Body of pancreas (tissue), 4 donors: ENCODE results near the gene LARP4B. TPM values are rescaled to one million over a fixed set of nuclear protein-coding genes. Genes with fewer than 3 reads are reported as not detected.

Experiments
- ATAC-seq: fragments of 150-250 bp; one replicate; pipeline ENCODE4 v1.9.1; 2016
- DNase-seq, 4 donors: peaks; one replicate each; pipeline ENCODE4 v3.0.0-alpha.2; 2019
- H3K27ac ChIP-seq, 4 donors: fragments of 200-600 bp; sonication (generic); 1 replicate in 3 of 4; 2 replicates in 1 of 4; pipeline versions ENCODE4 v1.5.1 to v1.6.1; 2016 to 2019; ENCODE audit warnings: mild to moderate bottlenecking in 1 of 4, mixed read lengths in 1 of 4, moderate library complexity in 1 of 4
- H3K27me3 ChIP-seq, 2 donors: fragments of 200-600 bp; sonication (generic); one replicate each; pipeline ENCODE4 v1.6.0; 2016; ENCODE audit warnings: mild to moderate bottlenecking in 1 of 2
- H3K36me3 ChIP-seq, 2 donors: fragments of 200-600 bp; sonication (generic); replicated peaks in 1 of 2; 2 replicates each; pipeline ENCODE4 v1.5.1; 2016; ENCODE audit warnings: low read depth in 2 of 2; ENCODE audit not compliant: insufficient read depth in 1 of 2
- H3K4me1 ChIP-seq: fragments of 200-600 bp; sonication (generic); one replicate; pipeline ENCODE4 v1.6.0; 2016
- H3K4me3 ChIP-seq, 2 donors: fragments of 200-600 bp; sonication (generic); 1 replicate in 1 of 2; 2 replicates in 1 of 2; pipeline ENCODE4 v1.5.1; 2016 to 2019
- H3K9me3 ChIP-seq, 3 donors: fragments of 200-600 bp; sonication (generic); 1 replicate in 2 of 3; 2 replicates in 1 of 3; pipeline ENCODE4 v1.5.1; 2016
- POLR2A ChIP-seq, 3 donors: fragments of 450-650 bp; IDR thresholded peaks; one replicate each; pipeline ENCODE4 v1.6.1; 2016; ENCODE audit warnings: antibody characterized with exemption in 3 of 3, mild to moderate bottlenecking in 2 of 3
- WGBS, 2 donors: methylation state at CpG; one replicate each; pipeline ENCODE4 v1.1.5; 2017; 5-methylcytosine and 5-hydroxymethylcytosine counted together
- intact Hi-C: fragments of 100-400 bp; cut with DNase I; formaldehyde crosslinking; loops from one replicate; pipeline ENCODE4 v1.15.1; 2023
- total RNA-seq, 2 donors: library from RNA; depleted of rRNA; stranded (reverse); fragments of >200 nt; gene quantifications; one replicate each; pipeline ENCODE4 v1.1.0, GENCODE V29; 2016
- TF ChIP-seq, protein P1 (sequence below), 7 experiments: fragments of 450-650 bp in 4 of 7; fragments of 200-600 bp in 3 of 7; sonication (generic) in 3 of 7; IDR thresholded peaks; one replicate each; pipeline ENCODE4 v1.5.1; 2016 to 2019; ENCODE audit warnings: antibody characterized with exemption in 7 of 7

LARP4B gene
- total RNA-seq, 2 donors from 2014 or later, result 41.0 to 61.6 TPM

DNA sequence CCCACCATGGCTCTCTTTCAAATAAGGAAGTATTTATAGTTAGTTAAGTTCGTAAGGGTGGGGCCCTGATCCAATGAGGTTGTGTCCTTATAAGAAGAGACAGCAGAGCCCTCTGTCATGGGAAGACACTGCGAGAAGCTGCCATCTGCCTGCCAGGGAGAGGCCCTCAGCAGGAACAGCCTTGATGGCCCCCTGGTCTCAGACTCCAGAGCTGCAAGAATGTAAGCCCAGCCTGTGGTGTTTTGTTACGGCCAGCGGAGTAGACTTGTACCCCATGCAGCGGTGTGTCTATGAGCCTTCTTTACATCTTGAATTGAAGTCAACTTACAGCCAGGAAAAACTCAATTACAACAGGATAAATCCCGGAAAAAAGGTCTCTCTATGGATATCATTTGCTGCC lies 14.3 kb upstream of the LARP4B start:
- Histone ChIP-seq H3K4me1 (no peaks in the 10 kb centered on the region), H3K9me3 (no peaks in the 10 kb centered on the region), H3K27ac (no peak overlapping the region), H3K36me3 (no peaks in the 10 kb centered on the region), H3K27me3 (no peaks in the 10 kb centered on the region), H3K4me3 (no peak overlapping the region)
- WGBS, 2 donors, result 91 to 97% methylated on average over 6 of the region's 6 CpGs
- TF ChIP-seq POLR2A (IDR thresholded peaks at IDR 0.05), result no peak
- TF ChIP-seq, protein P1, sequence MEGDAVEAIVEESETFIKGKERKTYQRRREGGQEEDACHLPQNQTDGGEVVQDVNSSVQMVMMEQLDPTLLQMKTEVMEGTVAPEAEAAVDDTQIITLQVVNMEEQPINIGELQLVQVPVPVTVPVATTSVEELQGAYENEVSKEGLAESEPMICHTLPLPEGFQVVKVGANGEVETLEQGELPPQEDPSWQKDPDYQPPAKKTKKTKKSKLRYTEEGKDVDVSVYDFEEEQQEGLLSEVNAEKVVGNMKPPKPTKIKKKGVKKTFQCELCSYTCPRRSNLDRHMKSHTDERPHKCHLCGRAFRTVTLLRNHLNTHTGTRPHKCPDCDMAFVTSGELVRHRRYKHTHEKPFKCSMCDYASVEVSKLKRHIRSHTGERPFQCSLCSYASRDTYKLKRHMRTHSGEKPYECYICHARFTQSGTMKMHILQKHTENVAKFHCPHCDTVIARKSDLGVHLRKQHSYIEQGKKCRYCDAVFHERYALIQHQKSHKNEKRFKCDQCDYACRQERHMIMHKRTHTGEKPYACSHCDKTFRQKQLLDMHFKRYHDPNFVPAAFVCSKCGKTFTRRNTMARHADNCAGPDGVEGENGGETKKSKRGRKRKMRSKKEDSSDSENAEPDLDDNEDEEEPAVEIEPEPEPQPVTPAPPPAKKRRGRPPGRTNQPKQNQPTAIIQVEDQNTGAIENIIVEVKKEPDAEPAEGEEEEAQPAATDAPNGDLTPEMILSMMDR (IDR thresholded peaks at IDR 0.05), result no peak
- intact Hi-C loops, result no loop called here
- DNase-seq (no peak), ATAC-seq (no peak)

DNA sequence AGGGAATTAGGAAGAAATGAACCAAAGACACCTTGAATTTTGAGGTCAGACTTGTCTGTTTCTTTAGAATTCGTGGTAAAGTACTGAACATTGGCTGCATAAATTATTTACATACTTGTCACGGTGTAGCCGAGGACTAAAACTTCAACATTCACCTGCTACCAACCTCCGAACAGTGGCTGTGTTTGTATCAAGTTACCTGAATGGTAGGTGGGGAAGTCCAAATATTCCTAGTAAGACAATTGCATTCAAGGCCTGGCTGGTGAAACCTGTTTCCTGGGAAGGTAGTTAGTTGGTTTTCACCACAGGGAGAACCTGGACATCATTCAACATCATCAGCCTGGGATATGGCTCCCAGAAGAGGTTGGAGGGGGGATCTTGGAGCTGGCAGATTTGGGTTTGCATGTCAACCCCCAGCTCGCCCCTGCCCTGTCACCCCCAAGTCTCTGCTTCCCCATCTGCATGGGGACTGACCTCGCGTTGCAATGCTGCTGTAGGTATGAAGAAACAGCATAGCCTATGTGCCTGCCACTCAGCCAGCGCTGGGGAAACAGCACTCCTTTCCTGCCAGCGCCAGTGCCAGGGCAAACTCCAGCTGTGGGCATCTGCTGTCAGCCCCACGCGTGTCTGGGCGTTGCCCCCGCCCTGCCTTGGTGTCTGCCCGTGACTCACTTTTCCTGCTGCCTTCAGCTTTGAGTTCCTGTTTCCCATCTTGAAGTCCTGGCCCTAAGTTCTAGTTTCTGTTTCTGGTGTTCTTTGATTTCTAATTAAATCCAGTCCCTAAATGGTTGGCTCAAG lies 12.7 kb upstream of the LARP4B start:
- DNase-seq, result peak in 3 of 4 donors; percentile 24 to 73 (median 24)
- peak; percentile 18 for ATAC-seq
- Histone ChIP-seq H3K36me3 (no peaks in the 10 kb centered on the region), H3K27me3 (no peaks in the 10 kb centered on the region), H3K9me3 (no peaks in the 10 kb centered on the region), H3K4me3 (no peak overlapping the region), H3K27ac (peak overlapping the region in 1 of 4 donors; percentile 33), H3K4me1 (no peaks in the 10 kb centered on the region)
- 64 to 78% methylated on average over 10 to 14 of the region's 14 CpGs for WGBS, 2 donors
- intact Hi-C loops, result no loop called here
- TF ChIP-seq POLR2A (IDR thresholded peaks at IDR 0.05), result no peak
- TF ChIP-seq, protein P1 (IDR thresholded peaks at IDR 0.05), result no peak

DNA sequence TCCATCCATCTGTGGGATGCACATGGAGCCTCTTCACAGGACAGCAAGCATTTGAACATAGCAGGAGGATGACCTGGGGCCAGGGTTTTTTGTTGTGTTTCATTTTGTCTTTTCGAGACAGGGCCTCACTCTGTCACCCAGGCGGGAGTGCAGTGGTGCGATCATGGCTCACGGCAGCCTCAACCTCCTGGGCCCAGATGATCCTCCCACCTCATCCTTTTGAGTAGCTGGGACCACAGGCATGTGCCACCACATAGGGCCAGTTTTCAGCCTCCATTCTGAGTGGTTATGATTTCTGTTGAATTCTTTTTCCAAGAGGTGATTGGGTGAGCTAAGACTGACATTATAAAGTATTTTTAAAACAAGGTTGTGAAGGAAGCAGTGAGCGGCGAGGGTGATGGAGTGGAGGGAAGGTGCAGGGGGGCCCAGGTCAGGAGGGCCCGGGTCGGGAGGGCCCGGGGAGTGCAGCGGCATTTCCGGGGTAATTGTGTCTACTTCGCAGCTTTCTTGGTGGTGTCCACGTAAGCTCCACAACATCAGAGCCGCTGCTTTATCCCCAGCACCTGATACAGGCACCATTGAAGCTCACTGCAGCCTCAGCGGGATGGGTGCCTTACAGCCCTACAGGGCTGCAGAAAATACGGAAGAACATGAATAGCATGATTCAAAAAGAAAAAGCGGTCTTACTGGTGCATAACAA lies 12.0 kb upstream of the LARP4B start:
- no peaks in the 10 kb centered on the region for H3K36me3 ChIP-seq
- H3K4me3 ChIP-seq, result no peak overlapping the region
- intact Hi-C loops, result no loop called here
- no peaks in the 10 kb centered on the region for H3K9me3 ChIP-seq
- no peak for ATAC-seq
- 78 to 83% methylated on average over 17 of the region's 17 CpGs for WGBS, 2 donors
- no peaks in the 10 kb centered on the region for H3K4me1 ChIP-seq
- no peaks in the 10 kb centered on the region for H3K27me3 ChIP-seq
- no peak overlapping the region for H3K27ac ChIP-seq
- TF ChIP-seq, protein P1 (IDR thresholded peaks at IDR 0.05), result no peak
- no peak for DNase-seq

DNA sequence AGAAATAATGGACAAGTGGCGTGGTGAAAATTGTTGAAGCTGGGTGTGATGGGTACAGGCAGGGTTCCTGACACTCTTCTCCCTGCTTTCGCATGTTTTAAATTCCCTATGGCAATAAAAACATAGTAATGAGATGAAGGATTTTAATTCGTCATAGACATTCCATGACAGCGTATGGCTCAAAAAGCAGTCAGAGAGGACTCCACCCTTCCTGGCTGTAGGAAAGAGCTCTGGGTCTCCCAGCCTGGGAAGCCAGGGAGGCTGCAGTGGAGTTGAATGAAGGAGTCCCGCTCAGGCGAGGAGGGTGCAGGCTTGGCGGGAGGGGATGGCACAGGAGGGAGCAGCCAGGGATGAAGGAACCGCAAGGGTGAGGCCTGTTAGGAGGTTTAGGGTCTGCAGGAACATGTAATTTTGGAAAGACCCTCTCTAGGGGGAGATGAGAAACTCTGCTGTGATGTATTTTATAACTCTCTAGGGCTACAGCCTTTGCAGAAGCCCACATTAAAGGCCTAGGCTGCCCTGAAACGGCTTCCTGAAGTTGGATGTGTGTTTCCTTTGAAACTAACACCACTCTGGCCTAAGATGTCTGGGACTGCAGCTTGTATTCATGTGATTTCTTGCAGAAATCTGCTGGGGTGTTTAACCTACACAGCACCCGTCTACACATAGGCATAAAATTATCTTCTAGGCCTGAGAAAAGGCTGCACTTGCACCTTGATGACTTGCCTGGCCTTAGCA lies 7.6 kb upstream of the LARP4B start:
- no peaks in the 10 kb centered on the region for H3K27me3 ChIP-seq
- TF ChIP-seq POLR2A (IDR thresholded peaks at IDR 0.05), result no peak
- TF ChIP-seq, protein P1 (IDR thresholded peaks at IDR 0.05), result no peak
- H3K36me3 ChIP-seq, result no peaks in the 10 kb centered on the region
- no peak overlapping the region for H3K27ac ChIP-seq
- intact Hi-C loops, result loop anchor here (10.0 kb wide), 1 partner anchor 46 kb away; the partner anchor contains the start of gene GTPBP4
- DNase-seq (no peak), ATAC-seq (no peak)
- H3K9me3 ChIP-seq, result no peaks in the 10 kb centered on the region
- 80 to 81% methylated on average over 10 of the region's 10 CpGs for WGBS, 2 donors
- H3K4me1 ChIP-seq, result no peaks in the 10 kb centered on the region
- no peak overlapping the region for H3K4me3 ChIP-seq
